Right lobe of liver (tissue), 4 donors: Measurements from ENCODE around the gene ST6GALNAC6.

Experiments used
- POLR2A ChIP-seq: fragments of 450-650 bp; IDR thresholded peaks from one replicate; pipeline ENCODE4 v1.6.1; 2017; ENCODE audit warnings: antibody characterized with exemption, mild to moderate bottlenecking
- TF ChIP-seq, protein P1 (sequence below), 4 donors: fragments of 200-600 bp in 3 of 4; fragments of 450-650 bp in 1 of 4; IDR thresholded peaks; one replicate each; pipeline versions ENCODE4 v1.5.1 to v1.8.0; 2016 to 2022; ENCODE audit warnings: antibody characterized with exemption in 4 of 4, mild to moderate bottlenecking in 2 of 4
- donor health status: DM: no; HTN: no; CAD: no.
- donor health status: DM: no; HTN: no; CAD: no.
- donor health status: DM: no; HTN: yes; CAD: no.

DNA sequence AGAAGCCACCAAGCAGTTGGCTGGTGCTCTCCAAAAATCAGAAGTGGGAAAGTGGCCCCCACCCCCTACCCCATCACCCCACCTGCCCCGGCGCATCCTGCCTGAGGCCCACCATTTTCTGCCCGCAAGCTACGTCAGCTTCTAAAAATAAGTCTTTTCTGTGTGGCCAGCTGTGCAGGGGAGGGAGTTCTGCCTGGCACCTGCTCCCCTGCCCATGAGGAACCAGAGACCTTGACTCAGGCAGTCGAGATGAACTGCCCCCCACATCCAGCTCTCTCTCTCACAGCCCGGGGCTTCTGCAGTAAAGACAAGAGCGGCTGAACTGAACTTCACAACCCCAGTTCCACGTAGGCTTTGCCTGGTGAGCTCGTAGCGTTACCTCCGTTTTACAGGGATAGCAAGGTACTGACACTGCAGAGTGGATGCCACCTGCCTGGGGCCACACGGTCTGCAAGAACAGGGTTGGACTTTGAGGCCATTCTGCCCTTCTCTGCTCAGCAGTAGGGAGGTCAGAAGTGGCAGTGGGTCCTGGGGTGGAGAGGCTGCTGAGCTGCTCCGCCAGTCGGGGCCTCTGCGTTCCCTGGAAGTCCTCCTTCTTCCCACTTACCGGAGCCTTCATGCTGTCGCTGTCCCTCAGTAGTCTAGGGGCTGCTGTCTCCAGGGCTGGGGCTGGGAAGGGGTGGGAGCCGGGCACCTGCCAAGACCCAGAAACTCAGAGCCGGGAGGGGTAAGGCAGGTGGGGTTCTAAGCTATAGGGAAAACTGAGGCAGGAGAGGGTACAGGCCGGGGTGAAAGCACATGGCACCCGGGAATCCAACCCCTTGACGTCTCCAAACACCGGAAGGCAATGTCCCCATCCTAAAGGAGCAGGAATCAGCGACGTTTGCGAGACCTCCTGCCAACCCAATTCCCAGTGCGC lies 16.7 kb upstream of the ST6GALNAC6 start:
- TF ChIP-seq, protein P1, sequence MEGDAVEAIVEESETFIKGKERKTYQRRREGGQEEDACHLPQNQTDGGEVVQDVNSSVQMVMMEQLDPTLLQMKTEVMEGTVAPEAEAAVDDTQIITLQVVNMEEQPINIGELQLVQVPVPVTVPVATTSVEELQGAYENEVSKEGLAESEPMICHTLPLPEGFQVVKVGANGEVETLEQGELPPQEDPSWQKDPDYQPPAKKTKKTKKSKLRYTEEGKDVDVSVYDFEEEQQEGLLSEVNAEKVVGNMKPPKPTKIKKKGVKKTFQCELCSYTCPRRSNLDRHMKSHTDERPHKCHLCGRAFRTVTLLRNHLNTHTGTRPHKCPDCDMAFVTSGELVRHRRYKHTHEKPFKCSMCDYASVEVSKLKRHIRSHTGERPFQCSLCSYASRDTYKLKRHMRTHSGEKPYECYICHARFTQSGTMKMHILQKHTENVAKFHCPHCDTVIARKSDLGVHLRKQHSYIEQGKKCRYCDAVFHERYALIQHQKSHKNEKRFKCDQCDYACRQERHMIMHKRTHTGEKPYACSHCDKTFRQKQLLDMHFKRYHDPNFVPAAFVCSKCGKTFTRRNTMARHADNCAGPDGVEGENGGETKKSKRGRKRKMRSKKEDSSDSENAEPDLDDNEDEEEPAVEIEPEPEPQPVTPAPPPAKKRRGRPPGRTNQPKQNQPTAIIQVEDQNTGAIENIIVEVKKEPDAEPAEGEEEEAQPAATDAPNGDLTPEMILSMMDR (IDR thresholded peaks at IDR 0.05): no peak
- no peak for TF ChIP-seq POLR2A
